Measurements from ENCODE around the gene CHRNB2. TPM values are rescaled to one million over a fixed set of nuclear protein-coding genes. Genes with fewer than 3 reads are reported as not detected.
A peak's percentile ranks its signal among the peaks of the same experiment; 100 is the strongest.

The CHRNB2 gene
- total RNA-seq, 4 donors from 2014 or later: under 0.01 to 0.65 (median 0.19) TPM

DNA sequence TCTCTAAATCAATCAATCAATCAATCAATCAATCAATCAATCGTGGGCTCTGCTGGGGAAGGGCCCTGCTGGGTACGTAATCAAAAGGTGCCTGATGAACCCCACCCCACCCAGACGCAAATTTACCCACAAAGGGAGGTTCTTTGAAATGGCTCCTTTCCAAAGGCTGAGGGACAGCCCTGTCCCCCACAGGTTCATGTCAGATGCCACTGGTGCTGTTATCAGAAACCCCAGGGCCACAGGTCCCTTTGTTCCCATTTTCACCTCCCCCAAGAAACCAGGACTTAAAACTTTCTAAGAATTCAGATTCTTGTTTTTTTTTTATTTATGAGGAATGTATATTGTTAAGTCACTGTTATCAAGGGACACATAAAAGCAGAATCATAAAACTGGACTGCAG lies 14.2 kb downstream of the CHRNB2 start:
- DNase-seq (ENCODE audit: extremely low spot score): no peak
- H3K36me3 ChIP-seq: peaks cover 46 to 92% (median 87%) of the 10 kb centered on the region in 4 donors
- no peaks in the 10 kb centered on the region for H3K9me3 ChIP-seq
- peaks cover 15 to 22% (median 20%) of the 10 kb centered on the region in 4 donors for H3K4me1 ChIP-seq
- WGBS: 71% methylated on average over 3 of the region's 3 CpGs
- TF ChIP-seq POLR2A (IDR thresholded peaks at IDR 0.05; ENCODE audit: low read depth): no peak
- no peak overlapping the region for H3K27ac ChIP-seq (replicated peaks in 1 of 4)
- no peak overlapping the region for H3K4me3 ChIP-seq
- intact Hi-C loops (cut with DNase I): no loop called here
- H3K27me3 ChIP-seq: no peaks in the 10 kb centered on the region

DNA sequence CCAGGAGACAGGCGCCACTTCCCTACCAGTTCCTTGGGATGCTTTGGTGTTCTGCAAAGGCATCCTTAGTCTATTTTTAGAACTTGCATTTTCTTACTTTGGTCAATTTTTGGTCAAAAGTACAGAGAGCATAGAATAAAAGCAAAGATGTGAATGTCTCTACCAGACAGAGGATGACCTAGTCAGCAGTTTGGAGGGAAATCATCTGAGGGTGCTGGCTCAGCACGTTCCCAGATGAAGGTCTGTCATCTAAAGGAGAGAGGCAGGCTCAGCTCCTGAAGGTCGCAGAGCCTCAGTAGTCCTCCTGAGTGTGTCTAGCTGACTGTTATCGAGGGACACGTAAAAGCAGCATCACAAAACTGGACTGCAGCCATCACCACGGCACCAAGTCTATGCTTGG lies 15.3 kb downstream of the CHRNB2 start:
- Histone ChIP-seq H3K36me3 (peaks cover 57 to 100% (median 98%) of the 10 kb centered on the region in 4 donors), H3K27me3 (no peaks in the 10 kb centered on the region), H3K4me3 (no peak overlapping the region), H3K4me1 (peaks cover 12 to 15% (median 13%) of the 10 kb centered on the region in 4 donors), H3K27ac (replicated peaks in 1 of 4) (no peak overlapping the region), H3K9me3 (no peaks in the 10 kb centered on the region)
- no peak for DNase-seq (ENCODE audit: extremely low spot score)
- WGBS: 82% methylated on average over 6 of the region's 6 CpGs
- TF ChIP-seq POLR2AphosphoS5 (IDR thresholded peaks at IDR 0.05): no peak
- TF ChIP-seq POLR2A (IDR thresholded peaks at IDR 0.05; ENCODE audit: low read depth): no peak
- TF ChIP-seq CTCF (IDR thresholded peaks at IDR 0.05): no peak
- TF ChIP-seq EP300 (IDR thresholded peaks at IDR 0.05): no peak
- intact Hi-C loops (cut with DNase I): no loop called here

- no peak for DNase-seq (ENCODE audit: extremely low spot score)
- Histone ChIP-seq H3K36me3 (peaks cover 66 to 100% (median 99%) of the 10 kb centered on the region in 4 donors), H3K9me3 (no peaks in the 10 kb centered on the region), H3K4me3 (no peak overlapping the region), H3K27me3 (no peaks in the 10 kb centered on the region), H3K27ac (replicated peaks in 1 of 4) (peak overlapping the region in 1 of 4 donors; percentile 4), H3K4me1 (peaks cover 4 to 10% (median 7%) of the 10 kb centered on the region in 4 donors)
- peak in 1 of 2 donors; percentile 13 for TF ChIP-seq POLR2AphosphoS5 (IDR thresholded peaks at IDR 0.05)
- no peak for TF ChIP-seq POLR2A (IDR thresholded peaks at IDR 0.05; ENCODE audit: low read depth)
- intact Hi-C loops (cut with DNase I): no loop called here
- 28% methylated on average over 8 of the region's 9 CpGs for WGBS
Measured at GRCh38 chr1:154583773-154584172, 16.2 kb downstream of the CHRNB2 start.

GRCh38 chr1:154584267-154584994 lies 16.9 kb downstream of the CHRNB2 start:
- Histone ChIP-seq H3K27ac (replicated peaks in 1 of 4) (peak overlapping the region in 1 of 4 donors; percentile 4), H3K9me3 (no peaks in the 10 kb centered on the region), H3K27me3 (no peaks in the 10 kb centered on the region), H3K4me3 (no peak overlapping the region), H3K36me3 (peaks cover 73 to 100% (median 99%) of the 10 kb centered on the region in 4 donors), H3K4me1 (peaks cover 4 to 10% (median 7%) of the 10 kb centered on the region in 4 donors)
- no peak for DNase-seq (ENCODE audit: extremely low spot score)
- WGBS: 79% methylated on average over 9 of the region's 9 CpGs
- TF ChIP-seq CTCF (IDR thresholded peaks at IDR 0.05) (no peak), POLR2A (IDR thresholded peaks at IDR 0.05; ENCODE audit: low read depth) (no peak), POLR2AphosphoS5 (IDR thresholded peaks at IDR 0.05) (no peak), EP300 (IDR thresholded peaks at IDR 0.05) (no peak)
- intact Hi-C loops (cut with DNase I): no loop called here

GRCh38 chr1:154586231-154586630 lies 18.7 kb downstream of the CHRNB2 start:
- Histone ChIP-seq H3K4me3 (no peak overlapping the region), H3K9me3 (no peaks in the 10 kb centered on the region), H3K4me1 (peaks cover 4 to 10% (median 7%) of the 10 kb centered on the region in 4 donors), H3K27me3 (no peaks in the 10 kb centered on the region), H3K27ac (replicated peaks in 1 of 4) (no peak overlapping the region), H3K36me3 (peaks cover 85 to 100% (median 99%) of the 10 kb centered on the region in 4 donors)
- TF ChIP-seq EP300 (IDR thresholded peaks at IDR 0.05): no peak
- no peak for TF ChIP-seq CTCF (IDR thresholded peaks at IDR 0.05)
- TF ChIP-seq POLR2A (IDR thresholded peaks at IDR 0.05; ENCODE audit: low read depth): no peak
- TF ChIP-seq POLR2AphosphoS5 (IDR thresholded peaks at IDR 0.05): no peak
- intact Hi-C loops (cut with DNase I): no loop called here
- WGBS: 78% methylated on average over 10 of the region's 10 CpGs
- DNase-seq (ENCODE audit: extremely low spot score): no peak

All from esophagus muscularis mucosa (tissue), 4 donors.